Measurements from ENCODE around the gene RRP1B. TPM values are rescaled to one million over a fixed set of nuclear protein-coding genes. Genes with fewer than 3 reads are reported as not detected.

The RRP1B gene
- total and polyA plus RNA-seq, 5 donors = 4.7 to 12.5 (median 11.2) TPM

- peak; percentile 97 to 98 (median 98) for DNase-seq
These were observed 69.4 kb downstream of the RRP1B start for GRCh38 chr21:43728467-43729390.

GRCh38 chr21:43731476-43731875 lies 72.1 kb downstream of the RRP1B start:
- WGBS = 81% methylated on average over 6 of the region's 6 CpGs
- Histone ChIP-seq H3K9me3 (ENCODE audit: control insufficient read depth, low read length) (no peaks in the 10 kb centered on the region), H3K27me3 (ENCODE audit: control insufficient read depth, insufficient read depth) (no peaks in the 10 kb centered on the region), H3K4me1 (ENCODE audit: control insufficient read depth, insufficient read depth, low read length) (peaks cover 17% of the 10 kb centered on the region), H3K4me3 (ENCODE audit: low read length) (no peak overlapping the region), H3K27ac (ENCODE audit: low read length) (no peak overlapping the region)
- DNase-seq (no peak), ATAC-seq (no peak)
- intact Hi-C loops (cut with DNase I) = no loop called here

More at GRCh38 chr21:43728467-43729390, 69.4 kb downstream of the RRP1B start:
- no peaks in the 10 kb centered on the region for H3K9me3 ChIP-seq (ENCODE audit: control insufficient read depth, low read length)
- peaks cover 11% of the 10 kb centered on the region for H3K4me1 ChIP-seq (ENCODE audit: control insufficient read depth, insufficient read depth, low read length)
- peak overlapping the region; percentile 75 for H3K27ac ChIP-seq (ENCODE audit: low read length)
- WGBS = 3% methylated on average over 59 of the region's 59 CpGs
- ATAC-seq = peak; percentile 92
- no peaks in the 10 kb centered on the region for H3K27me3 ChIP-seq (ENCODE audit: control insufficient read depth, insufficient read depth)
- intact Hi-C loops (cut with DNase I) = loop anchor here in 1 of 4 donors (5.0 kb wide), 1 partner anchor 49 kb away; the partner anchor contains the start of gene CSTB
- peak overlapping the region; percentile 53 for H3K4me3 ChIP-seq (ENCODE audit: low read length)

- DNase-seq = peak in 1 of 3 donors; percentile 59
- Histone ChIP-seq H3K4me1 (ENCODE audit: control insufficient read depth, insufficient read depth, low read length) (peaks cover 11% of the 10 kb centered on the region), H3K9me3 (ENCODE audit: control insufficient read depth, low read length) (no peaks in the 10 kb centered on the region), H3K27me3 (ENCODE audit: control insufficient read depth, insufficient read depth) (no peaks in the 10 kb centered on the region), H3K27ac (ENCODE audit: low read length) (no peak overlapping the region), H3K4me3 (ENCODE audit: low read length) (no peak overlapping the region)
- no peak for ATAC-seq
- 65% methylated on average over 23 of the region's 23 CpGs for WGBS
- intact Hi-C loops (cut with DNase I) = no loop called here
These were observed 72.7 kb downstream of the RRP1B start for GRCh38 chr21:43731891-43732711.

GRCh38 chr21:43733060-43733459 lies 73.7 kb downstream of the RRP1B start:
- Histone ChIP-seq H3K4me3 (ENCODE audit: low read length) (no peak overlapping the region), H3K9me3 (ENCODE audit: control insufficient read depth, low read length) (no peaks in the 10 kb centered on the region), H3K27me3 (ENCODE audit: control insufficient read depth, insufficient read depth) (no peaks in the 10 kb centered on the region), H3K27ac (ENCODE audit: low read length) (no peak overlapping the region), H3K4me1 (ENCODE audit: control insufficient read depth, insufficient read depth, low read length) (peaks cover 7% of the 10 kb centered on the region)
- ATAC-seq = no peak
- 53% methylated on average over 10 of the region's 10 CpGs for WGBS
- intact Hi-C loops (cut with DNase I) = no loop called here
- DNase-seq = no peak

GRCh38 chr21:43733529-43734071 lies 74.2 kb downstream of the RRP1B start:
- peak in 1 of 3 donors; percentile 65 for DNase-seq
- WGBS = 72% methylated on average over 15 of the region's 15 CpGs
- no peak overlapping the region for H3K4me3 ChIP-seq (ENCODE audit: low read length)
- H3K27ac ChIP-seq (ENCODE audit: low read length) = no peak overlapping the region
- ATAC-seq = no peak
- H3K4me1 ChIP-seq (ENCODE audit: control insufficient read depth, insufficient read depth, low read length) = peaks cover 7% of the 10 kb centered on the region
- intact Hi-C loops (cut with DNase I) = no loop called here
- no peaks in the 10 kb centered on the region for H3K27me3 ChIP-seq (ENCODE audit: control insufficient read depth, insufficient read depth)
- no peaks in the 10 kb centered on the region for H3K9me3 ChIP-seq (ENCODE audit: control insufficient read depth, low read length)

- no peaks in the 10 kb centered on the region for H3K27me3 ChIP-seq (ENCODE audit: control insufficient read depth, insufficient read depth)
- peaks cover 7% of the 10 kb centered on the region for H3K4me1 ChIP-seq (ENCODE audit: control insufficient read depth, insufficient read depth, low read length)
- intact Hi-C loops (cut with DNase I) = no loop called here
- 78% methylated on average over 25 of the region's 25 CpGs for WGBS
- no peak overlapping the region for H3K27ac ChIP-seq (ENCODE audit: low read length)
- H3K9me3 ChIP-seq (ENCODE audit: control insufficient read depth, low read length) = no peaks in the 10 kb centered on the region
- no peak overlapping the region for H3K4me3 ChIP-seq (ENCODE audit: low read length)
- ATAC-seq (peak in 1 of 2 donors; percentile 2), DNase-seq (peak in 1 of 3 donors; percentile 47)
These were observed 75.0 kb downstream of the RRP1B start for GRCh38 chr21:43734131-43734927.

- 48% methylated on average over 9 of the region's 9 CpGs for WGBS
- ATAC-seq (peak; percentile 10 to 32), DNase-seq (peak in 2 of 3 donors; percentile 66 to 72)
- Histone ChIP-seq H3K27me3 (ENCODE audit: control insufficient read depth, insufficient read depth) (no peaks in the 10 kb centered on the region), H3K27ac (ENCODE audit: low read length) (no peak overlapping the region), H3K4me1 (ENCODE audit: control insufficient read depth, insufficient read depth, low read length) (peaks cover 7% of the 10 kb centered on the region), H3K4me3 (ENCODE audit: low read length) (no peak overlapping the region), H3K9me3 (ENCODE audit: control insufficient read depth, low read length) (no peaks in the 10 kb centered on the region)
- intact Hi-C loops (cut with DNase I) = no loop called here
These were observed 75.5 kb downstream of the RRP1B start for GRCh38 chr21:43734928-43735229.

- WGBS = 87% methylated on average over 22 of the region's 22 CpGs
- intact Hi-C loops (cut with DNase I) = no loop called here
- no peak for ATAC-seq
- Histone ChIP-seq H3K4me1 (ENCODE audit: control insufficient read depth, insufficient read depth, low read length) (peaks cover 7% of the 10 kb centered on the region), H3K27ac (ENCODE audit: low read length) (no peak overlapping the region), H3K9me3 (ENCODE audit: control insufficient read depth, low read length) (no peaks in the 10 kb centered on the region), H3K27me3 (ENCODE audit: control insufficient read depth, insufficient read depth) (no peaks in the 10 kb centered on the region), H3K4me3 (ENCODE audit: low read length) (no peak overlapping the region)
- DNase-seq = peak in 2 of 3 donors; percentile 51 to 54
These were observed 76.1 kb downstream of the RRP1B start for GRCh38 chr21:43735236-43736091.

GRCh38 chr21:43736224-43736883 lies 77.0 kb downstream of the RRP1B start:
- 93% methylated on average over 25 of the region's 25 CpGs for WGBS
- ATAC-seq (no peak), DNase-seq (peak in 1 of 3 donors; percentile 35)
- Histone ChIP-seq H3K27me3 (ENCODE audit: control insufficient read depth, insufficient read depth) (no peaks in the 10 kb centered on the region), H3K27ac (ENCODE audit: low read length) (no peak overlapping the region), H3K4me3 (ENCODE audit: low read length) (no peak overlapping the region), H3K9me3 (ENCODE audit: control insufficient read depth, low read length) (no peaks in the 10 kb centered on the region), H3K4me1 (ENCODE audit: control insufficient read depth, insufficient read depth, low read length) (peaks cover 7% of the 10 kb centered on the region)
- intact Hi-C loops (cut with DNase I) = no loop called here

Measured in right cardiac atrium (tissue), 5 donors.